ENCODE data around the gene MTA2.
"Not testable (repeated sequence)": the region's sequence is repeated elsewhere in the genome, so short reads cannot be mapped to it uniquely, and the experiment has no call there.

The MTA2 gene

DNA sequence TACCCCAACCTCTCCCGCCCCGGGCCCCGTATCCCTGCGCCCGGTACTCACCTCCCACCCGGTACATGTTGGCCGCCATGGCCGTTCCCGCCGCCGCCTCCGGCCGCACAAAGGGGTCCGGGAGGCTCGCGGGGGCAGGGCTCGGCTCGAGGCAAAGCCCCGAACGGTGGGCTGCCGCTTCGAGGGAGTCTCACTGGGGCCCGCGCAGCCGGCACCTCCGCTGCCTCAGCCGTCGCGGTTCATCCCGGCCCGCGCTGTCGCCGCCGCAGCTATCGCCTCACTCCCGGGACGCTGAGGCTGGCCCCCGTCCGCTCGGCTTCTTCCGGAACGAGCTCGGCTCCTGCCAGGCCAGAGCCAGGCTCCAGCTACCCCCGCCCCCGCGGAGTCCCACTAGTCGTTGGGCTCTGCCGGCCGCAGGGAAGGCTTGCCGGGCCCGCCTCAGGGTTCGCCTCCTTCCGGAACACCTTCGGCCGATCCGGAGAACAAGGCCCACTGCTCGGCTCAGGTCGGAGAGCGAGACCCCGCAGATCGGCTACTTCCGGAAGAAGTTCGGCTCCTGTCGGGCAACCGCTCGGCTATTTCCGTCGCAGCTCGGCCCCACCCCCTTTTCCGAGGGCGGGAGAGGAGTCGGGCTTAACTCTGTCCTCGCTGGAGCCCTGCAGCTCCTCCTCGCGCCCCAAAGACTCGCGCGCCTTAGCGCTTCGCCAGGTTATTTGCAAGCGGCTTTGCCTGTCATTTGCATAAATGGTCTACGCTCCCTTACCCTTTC, at the start of gene MTA2:
Gene MTA2, minus strand, starts transcription at position 494 of the 769 bp plus-strand sequence. Its CDS starts 415 bp downstream, at position 79.
- H3K9ac ChIP-seq (ENCODE audit: low read length): peak within 1 kb of the TSS; percentile 97
- H3K27me3 ChIP-seq (replicated peaks; ENCODE audit: control insufficient read depth, insufficient read depth, low read length): no peaks in the 10 kb centered on the region
- DNase-seq (ENCODE audit: low read depth): peak; percentile 99
- H3K4me1 ChIP-seq (ENCODE audit: control insufficient read depth, insufficient read depth, low read length): peaks cover 40% of the 10 kb centered on the region
- peaks cover 46% of the 10 kb centered on the region for H3K36me3 ChIP-seq (ENCODE audit: control insufficient read depth, insufficient read depth, low read length, severe bottlenecking)
- H3K9me3 ChIP-seq (ENCODE audit: control insufficient read depth, low read length): no peaks in the 10 kb centered on the region
- peak within 1 kb of the TSS; percentile 98 for H3K4me3 ChIP-seq (ENCODE audit: low read length)

DNA sequence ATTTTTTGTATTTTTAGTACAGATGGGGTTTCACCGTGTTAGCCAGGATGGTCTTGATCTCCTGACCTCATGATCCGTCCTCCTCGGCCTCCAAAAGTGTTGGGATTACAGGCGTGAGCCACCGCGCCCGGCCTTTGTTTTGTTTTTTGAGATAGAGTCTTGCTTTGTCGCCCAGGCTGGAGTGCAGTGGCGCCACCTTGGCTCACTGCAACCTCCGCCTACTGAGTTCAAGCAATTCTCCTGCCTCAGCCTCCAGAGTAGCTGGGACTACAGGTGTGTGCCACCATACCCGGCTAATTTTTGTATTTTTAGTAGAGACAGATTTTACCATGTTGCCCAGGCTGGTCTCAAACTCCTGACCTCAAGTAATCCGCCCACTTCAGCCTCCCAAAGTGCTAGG, 48.6 kb upstream of the MTA2 start:
- H3K4me3 ChIP-seq (ENCODE audit: low read length); DNase-seq (ENCODE audit: low read depth); H3K27me3 ChIP-seq (replicated peaks; ENCODE audit: control insufficient read depth, insufficient read depth, low read length); H3K9ac ChIP-seq (ENCODE audit: low read length); H3K9me3 ChIP-seq (ENCODE audit: control insufficient read depth, low read length): not testable (repeated sequence)
- Histone ChIP-seq H3K4me1 (ENCODE audit: control insufficient read depth, insufficient read depth, low read length) (peaks cover 30% of the 10 kb centered on the region), H3K36me3 (ENCODE audit: control insufficient read depth, insufficient read depth, low read length, severe bottlenecking) (peaks cover 19% of the 10 kb centered on the region)

- peaks cover 37% of the 10 kb centered on the region for H3K4me1 ChIP-seq (ENCODE audit: control insufficient read depth, insufficient read depth, low read length)
- H3K9ac ChIP-seq (ENCODE audit: low read length): no peak overlapping the region
- H3K4me3 ChIP-seq (ENCODE audit: low read length): no peak overlapping the region
- no peak for DNase-seq (ENCODE audit: low read depth)
- H3K27me3 ChIP-seq (replicated peaks; ENCODE audit: control insufficient read depth, insufficient read depth, low read length): no peaks in the 10 kb centered on the region
- H3K36me3 ChIP-seq (ENCODE audit: control insufficient read depth, insufficient read depth, low read length, severe bottlenecking): peaks cover 20% of the 10 kb centered on the region
- H3K9me3 ChIP-seq (ENCODE audit: control insufficient read depth, low read length): no peaks in the 10 kb centered on the region
Measured at GRCh38 chr11:62649486-62649885, 47.8 kb upstream of the MTA2 start.

DNA sequence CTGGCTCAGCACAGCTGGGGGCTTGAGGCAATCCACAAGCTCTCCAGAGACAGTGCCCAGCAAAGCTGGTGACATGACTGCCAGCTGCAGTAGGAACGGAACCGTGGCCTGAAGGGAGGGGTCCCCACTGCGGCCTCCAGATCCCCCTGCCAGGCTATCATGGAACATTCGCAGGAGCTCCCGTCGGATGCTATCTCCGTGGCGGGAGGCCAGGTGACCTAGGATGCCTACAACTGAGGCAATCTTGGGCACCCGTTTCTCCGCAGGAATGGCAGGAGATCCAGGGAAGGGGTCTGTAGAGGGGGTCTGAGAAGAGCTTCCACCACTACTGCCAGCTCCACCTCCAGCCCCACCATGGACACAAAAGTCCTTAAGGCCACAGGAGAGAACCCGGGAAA, 47.3 kb upstream of the MTA2 start:
- Histone ChIP-seq H3K9ac (ENCODE audit: low read length) (no peak overlapping the region), H3K9me3 (ENCODE audit: control insufficient read depth, low read length) (no peaks in the 10 kb centered on the region), H3K27me3 (replicated peaks; ENCODE audit: control insufficient read depth, insufficient read depth, low read length) (no peaks in the 10 kb centered on the region), H3K4me3 (ENCODE audit: low read length) (no peak overlapping the region), H3K4me1 (ENCODE audit: control insufficient read depth, insufficient read depth, low read length) (peaks cover 40% of the 10 kb centered on the region), H3K36me3 (ENCODE audit: control insufficient read depth, insufficient read depth, low read length, severe bottlenecking) (peaks cover 25% of the 10 kb centered on the region)
- DNase-seq (ENCODE audit: low read depth): no peak

GRCh38 chr11:62648185-62648966, 46.7 kb upstream of the MTA2 start:
- Histone ChIP-seq H3K9ac (ENCODE audit: low read length) (no peak overlapping the region), H3K36me3 (ENCODE audit: control insufficient read depth, insufficient read depth, low read length, severe bottlenecking) (peaks cover 25% of the 10 kb centered on the region), H3K9me3 (ENCODE audit: control insufficient read depth, low read length) (no peaks in the 10 kb centered on the region), H3K4me3 (ENCODE audit: low read length) (no peak overlapping the region), H3K4me1 (ENCODE audit: control insufficient read depth, insufficient read depth, low read length) (peaks cover 40% of the 10 kb centered on the region), H3K27me3 (replicated peaks; ENCODE audit: control insufficient read depth, insufficient read depth, low read length) (no peaks in the 10 kb centered on the region)
- no peak for DNase-seq (ENCODE audit: low read depth)

DNA sequence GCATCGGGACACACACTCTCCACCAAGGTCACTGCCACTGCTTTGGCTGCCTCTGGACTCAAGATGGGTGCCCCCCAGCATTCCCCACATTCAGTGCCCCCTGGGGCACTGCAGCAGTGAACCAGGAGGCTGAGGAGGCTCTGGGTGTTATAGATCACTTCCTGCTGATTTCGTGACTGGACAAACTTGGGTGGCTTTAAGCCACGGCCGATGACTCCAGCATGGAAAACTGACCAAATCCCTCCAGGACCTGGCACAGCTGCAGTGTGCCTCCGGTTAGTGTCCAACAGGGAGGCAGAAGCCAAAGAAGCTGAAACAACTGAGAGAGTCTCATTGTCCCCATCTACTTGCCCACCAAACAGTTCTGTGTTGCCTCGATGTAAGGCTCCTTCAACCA, 45.9 kb upstream of the MTA2 start:
- no peak overlapping the region for H3K4me3 ChIP-seq (ENCODE audit: low read length)
- no peak for DNase-seq (ENCODE audit: low read depth)
- H3K9me3 ChIP-seq (ENCODE audit: control insufficient read depth, low read length): no peaks in the 10 kb centered on the region
- H3K9ac ChIP-seq (ENCODE audit: low read length): peak overlapping the region; percentile 67
- H3K4me1 ChIP-seq (ENCODE audit: control insufficient read depth, insufficient read depth, low read length): peaks cover 41% of the 10 kb centered on the region
- no peaks in the 10 kb centered on the region for H3K27me3 ChIP-seq (replicated peaks; ENCODE audit: control insufficient read depth, insufficient read depth, low read length)
- H3K36me3 ChIP-seq (ENCODE audit: control insufficient read depth, insufficient read depth, low read length, severe bottlenecking): peaks cover 31% of the 10 kb centered on the region

DNA sequence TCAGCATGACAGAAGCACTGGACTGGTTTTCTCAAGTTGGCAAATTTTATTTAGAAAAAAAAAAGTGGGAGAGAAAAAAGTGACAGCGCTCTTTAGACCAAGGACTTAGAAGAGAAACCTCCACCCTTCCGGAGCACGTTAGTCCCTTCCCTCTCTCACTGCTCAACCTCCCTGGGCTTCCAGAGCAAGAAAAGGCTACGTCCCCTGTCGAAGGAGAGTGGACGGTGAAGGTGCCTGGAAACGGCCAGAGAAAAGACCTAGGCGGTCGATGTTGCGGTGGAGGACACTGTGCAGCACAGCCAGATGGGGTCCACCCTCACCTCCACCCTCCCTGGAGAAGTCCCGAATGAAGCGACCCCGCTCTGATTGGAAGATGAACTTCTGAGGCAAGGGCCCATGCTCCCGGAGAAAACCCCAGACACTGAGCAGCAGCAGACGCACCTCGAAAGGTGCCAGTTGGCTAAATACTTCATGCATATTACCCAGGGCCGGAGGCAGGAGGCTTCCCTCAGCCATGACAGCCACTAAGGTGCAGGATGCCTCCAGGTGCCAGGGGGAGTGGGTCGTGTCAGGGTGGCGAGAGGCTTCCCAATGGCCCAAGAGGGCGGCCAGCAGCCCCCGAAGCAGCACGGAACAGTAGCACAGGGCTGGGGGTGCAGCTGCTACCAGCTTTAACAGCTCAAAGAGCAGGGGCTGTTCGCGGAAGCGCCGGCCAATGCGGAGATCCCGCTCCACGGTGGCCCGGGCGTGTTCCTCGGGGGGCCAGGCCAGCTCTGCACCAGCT, 45.4 kb upstream of the MTA2 start:
- H3K4me3 ChIP-seq (ENCODE audit: low read length): peak overlapping the region; percentile 55
- H3K9me3 ChIP-seq (ENCODE audit: control insufficient read depth, low read length): no peaks in the 10 kb centered on the region
- no peaks in the 10 kb centered on the region for H3K27me3 ChIP-seq (replicated peaks; ENCODE audit: control insufficient read depth, insufficient read depth, low read length)
- H3K4me1 ChIP-seq (ENCODE audit: control insufficient read depth, insufficient read depth, low read length): peaks cover 36% of the 10 kb centered on the region
- peak overlapping the region; percentile 67 for H3K9ac ChIP-seq (ENCODE audit: low read length)
- DNase-seq (ENCODE audit: low read depth): no peak
- H3K36me3 ChIP-seq (ENCODE audit: control insufficient read depth, insufficient read depth, low read length, severe bottlenecking): peaks cover 31% of the 10 kb centered on the region

- Histone ChIP-seq H3K36me3 (ENCODE audit: control insufficient read depth, insufficient read depth, low read length, severe bottlenecking) (peaks cover 31% of the 10 kb centered on the region), H3K4me3 (ENCODE audit: low read length) (peak within 1 kb of the TSS; percentile 95), H3K9ac (ENCODE audit: low read length) (peak within 1 kb of the TSS; percentile 99), H3K4me1 (ENCODE audit: control insufficient read depth, insufficient read depth, low read length) (peaks cover 30% of the 10 kb centered on the region), H3K9me3 (ENCODE audit: control insufficient read depth, low read length) (no peaks in the 10 kb centered on the region), H3K27me3 (replicated peaks; ENCODE audit: control insufficient read depth, insufficient read depth, low read length) (no peaks in the 10 kb centered on the region)
- DNase-seq (ENCODE audit: low read depth): peak; percentile 100
Measured at GRCh38 chr11:62645946-62646824, 44.5 kb upstream of the MTA2 start, which contains the start of gene GANAB. Gene GANAB (minus strand): TSS chr11:62646613. CDS start chr11:62646599, 14 bp downstream.

DNA sequence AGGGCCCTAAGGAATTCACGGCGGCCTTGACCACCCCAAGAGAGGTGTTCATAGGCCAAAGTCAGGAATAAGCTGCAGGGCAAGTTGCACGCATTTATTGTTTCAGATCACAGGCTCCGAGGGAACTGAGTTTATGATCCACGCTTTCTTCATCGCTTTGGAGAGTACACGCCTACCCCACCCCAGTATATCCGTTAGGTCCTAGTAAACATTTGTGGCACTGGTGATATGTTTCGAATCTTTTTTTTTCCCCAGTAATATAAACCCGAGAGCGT, 43.9 kb upstream of the MTA2 start:
- no peaks in the 10 kb centered on the region for H3K9me3 ChIP-seq (ENCODE audit: control insufficient read depth, low read length)
- no peak for DNase-seq (ENCODE audit: low read depth)
- peak overlapping the region; percentile 95 for H3K4me3 ChIP-seq (ENCODE audit: low read length)
- peak overlapping the region; percentile 99 for H3K9ac ChIP-seq (ENCODE audit: low read length)
- H3K4me1 ChIP-seq (ENCODE audit: control insufficient read depth, insufficient read depth, low read length): peaks cover 30% of the 10 kb centered on the region
- peaks cover 31% of the 10 kb centered on the region for H3K36me3 ChIP-seq (ENCODE audit: control insufficient read depth, insufficient read depth, low read length, severe bottlenecking)
- H3K27me3 ChIP-seq (replicated peaks; ENCODE audit: control insufficient read depth, insufficient read depth, low read length): no peaks in the 10 kb centered on the region

DNA sequence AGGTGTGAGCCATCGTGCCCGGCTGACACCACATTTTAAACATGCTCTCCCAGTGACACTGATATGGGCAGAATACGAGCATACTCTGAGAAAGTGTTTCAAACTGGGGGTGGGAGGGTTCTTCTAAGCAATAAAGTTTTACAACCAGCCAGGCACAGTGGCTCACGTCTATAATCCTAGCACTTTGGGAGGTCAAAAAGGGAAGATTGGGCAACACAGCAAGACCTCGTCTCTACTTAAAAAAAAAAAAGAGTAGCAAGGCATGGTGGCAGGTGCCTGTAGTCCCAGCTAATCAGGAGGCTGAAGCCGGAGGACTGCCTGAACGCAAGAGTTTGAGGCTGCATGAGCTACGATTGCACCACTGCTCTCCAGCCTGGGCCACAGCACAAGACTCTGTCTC, 42.6 kb upstream of the MTA2 start:
- Histone ChIP-seq H3K9ac (ENCODE audit: low read length) (peak overlapping the region; percentile 99), H3K4me1 (ENCODE audit: control insufficient read depth, insufficient read depth, low read length) (peaks cover 30% of the 10 kb centered on the region), H3K9me3 (ENCODE audit: control insufficient read depth, low read length) (no peaks in the 10 kb centered on the region), H3K27me3 (replicated peaks; ENCODE audit: control insufficient read depth, insufficient read depth, low read length) (no peaks in the 10 kb centered on the region), H3K36me3 (ENCODE audit: control insufficient read depth, insufficient read depth, low read length, severe bottlenecking) (peaks cover 30% of the 10 kb centered on the region), H3K4me3 (ENCODE audit: low read length) (no peak overlapping the region)
- DNase-seq (ENCODE audit: low read depth): no peak
